ENCODE measurements around the gene CENPX. TPM values are rescaled to one million over a fixed set of nuclear protein-coding genes. Genes with fewer than 3 reads are reported as not detected.

Gene CENPX
- total and polyA plus RNA-seq, 2 of the 13 experiments (the other 11 are each of a cell fraction or from before 2014, with no cell fraction given), result 92.7 to 170 TPM

GRCh38 chr17:82056729-82057621 lies 34.3 kb upstream of the CENPX start (continued):
- TF ChIP-seq, protein P1, sequence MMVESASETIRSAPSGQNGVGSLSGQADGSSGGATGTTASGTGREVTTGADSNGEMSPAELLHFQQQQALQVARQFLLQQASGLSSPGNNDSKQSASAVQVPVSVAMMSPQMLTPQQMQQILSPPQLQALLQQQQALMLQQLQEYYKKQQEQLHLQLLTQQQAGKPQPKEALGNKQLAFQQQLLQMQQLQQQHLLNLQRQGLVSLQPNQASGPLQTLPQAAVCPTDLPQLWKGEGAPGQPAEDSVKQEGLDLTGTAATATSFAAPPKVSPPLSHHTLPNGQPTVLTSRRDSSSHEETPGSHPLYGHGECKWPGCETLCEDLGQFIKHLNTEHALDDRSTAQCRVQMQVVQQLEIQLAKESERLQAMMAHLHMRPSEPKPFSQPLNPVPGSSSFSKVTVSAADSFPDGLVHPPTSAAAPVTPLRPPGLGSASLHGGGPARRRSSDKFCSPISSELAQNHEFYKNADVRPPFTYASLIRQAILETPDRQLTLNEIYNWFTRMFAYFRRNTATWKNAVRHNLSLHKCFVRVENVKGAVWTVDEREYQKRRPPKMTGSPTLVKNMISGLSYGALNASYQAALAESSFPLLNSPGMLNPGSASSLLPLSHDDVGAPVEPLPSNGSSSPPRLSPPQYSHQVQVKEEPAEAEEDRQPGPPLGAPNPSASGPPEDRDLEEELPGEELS (CRISPR knock-in tag; IDR thresholded peaks at IDR 0.05), result peak; percentile 13; the same call in 1 of the 2 replicates
- TF ChIP-seq RFX3 (CRISPR knock-in tag; IDR thresholded peaks at IDR 0.05) (no peak), ZGPAT (CRISPR knock-in tag; IDR thresholded peaks at IDR 0.05) (peak; percentile 73; the same call in 1 of the 2 replicates), FOXM1 (CRISPR knock-in tag; IDR thresholded peaks at IDR 0.05) (no peak), ZNF598 (CRISPR knock-in tag; IDR thresholded peaks at IDR 0.05; ENCODE audit: borderline replicate concordance) (0 out of 2 replicates have a peak, but pooled peaks have one; percentile 83), NFE2L2 (IDR thresholded peaks at IDR 0.05; ENCODE audit: low read length) (no peak), GTF2F1 (IDR thresholded peaks at IDR 0.05; ENCODE audit: low read length) (no peak; the same call in 1 of the 2 replicates), ZNF772 (CRISPR knock-in tag; IDR thresholded peaks at IDR 0.05) (peak; percentile 92), CENPT (CRISPR knock-in tag; IDR thresholded peaks at IDR 0.05; ENCODE audit: low read depth) (no peak; the same call in 1 of the 2 replicates), MAFG (CRISPR knock-in tag; IDR thresholded peaks at IDR 0.05) (0 out of 2 replicates have a peak, but pooled peaks have one; percentile 54), SRSF9 (IDR thresholded peaks at IDR 0.05; ENCODE audit: borderline replicate concordance, insufficient read depth, low read depth, low read length, poor library complexity, severe bottlenecking) (no peak), NFE2L1 (CRISPR knock-in tag; IDR thresholded peaks at IDR 0.05; ENCODE audit: borderline replicate concordance) (no peak), ASH2L (IDR thresholded peaks at IDR 0.05; ENCODE audit: insufficient read length, low read depth, low read length) (peak; percentile 59), POLR2G (IDR thresholded peaks at IDR 0.05; ENCODE audit: low read depth, low read length) (peak; percentile 52; the same call in 1 of the 2 replicates), JUNB (CRISPR knock-in tag; IDR thresholded peaks at IDR 0.05; ENCODE audit: borderline replicate concordance) (no peak), MED1 (CRISPR knock-in tag; IDR thresholded peaks at IDR 0.05) (peak; percentile 54), ZNF619 (CRISPR knock-in tag; IDR thresholded peaks at IDR 0.05) (peak; percentile 48; the same call in 1 of the 2 replicates)
- TF ChIP-seq, protein P2, sequence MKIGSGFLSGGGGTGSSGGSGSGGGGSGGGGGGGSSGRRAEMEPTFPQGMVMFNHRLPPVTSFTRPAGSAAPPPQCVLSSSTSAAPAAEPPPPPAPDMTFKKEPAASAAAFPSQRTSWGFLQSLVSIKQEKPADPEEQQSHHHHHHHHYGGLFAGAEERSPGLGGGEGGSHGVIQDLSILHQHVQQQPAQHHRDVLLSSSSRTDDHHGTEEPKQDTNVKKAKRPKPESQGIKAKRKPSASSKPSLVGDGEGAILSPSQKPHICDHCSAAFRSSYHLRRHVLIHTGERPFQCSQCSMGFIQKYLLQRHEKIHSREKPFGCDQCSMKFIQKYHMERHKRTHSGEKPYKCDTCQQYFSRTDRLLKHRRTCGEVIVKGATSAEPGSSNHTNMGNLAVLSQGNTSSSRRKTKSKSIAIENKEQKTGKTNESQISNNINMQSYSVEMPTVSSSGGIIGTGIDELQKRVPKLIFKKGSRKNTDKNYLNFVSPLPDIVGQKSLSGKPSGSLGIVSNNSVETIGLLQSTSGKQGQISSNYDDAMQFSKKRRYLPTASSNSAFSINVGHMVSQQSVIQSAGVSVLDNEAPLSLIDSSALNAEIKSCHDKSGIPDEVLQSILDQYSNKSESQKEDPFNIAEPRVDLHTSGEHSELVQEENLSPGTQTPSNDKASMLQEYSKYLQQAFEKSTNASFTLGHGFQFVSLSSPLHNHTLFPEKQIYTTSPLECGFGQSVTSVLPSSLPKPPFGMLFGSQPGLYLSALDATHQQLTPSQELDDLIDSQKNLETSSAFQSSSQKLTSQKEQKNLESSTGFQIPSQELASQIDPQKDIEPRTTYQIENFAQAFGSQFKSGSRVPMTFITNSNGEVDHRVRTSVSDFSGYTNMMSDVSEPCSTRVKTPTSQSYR (CRISPR knock-in tag; IDR thresholded peaks at IDR 0.05; ENCODE audit: borderline replicate concordance), result peak; percentile 86; the same call in 1 of the 2 replicates
- TF ChIP-seq, protein P3, sequence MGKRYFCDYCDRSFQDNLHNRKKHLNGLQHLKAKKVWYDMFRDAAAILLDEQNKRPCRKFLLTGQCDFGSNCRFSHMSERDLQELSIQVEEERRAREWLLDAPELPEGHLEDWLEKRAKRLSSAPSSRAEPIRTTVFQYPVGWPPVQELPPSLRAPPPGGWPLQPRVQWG (CRISPR knock-in tag; IDR thresholded peaks at IDR 0.05; ENCODE audit: borderline replicate concordance, low read depth), result no peak
- TF ChIP-seq, protein P4, sequence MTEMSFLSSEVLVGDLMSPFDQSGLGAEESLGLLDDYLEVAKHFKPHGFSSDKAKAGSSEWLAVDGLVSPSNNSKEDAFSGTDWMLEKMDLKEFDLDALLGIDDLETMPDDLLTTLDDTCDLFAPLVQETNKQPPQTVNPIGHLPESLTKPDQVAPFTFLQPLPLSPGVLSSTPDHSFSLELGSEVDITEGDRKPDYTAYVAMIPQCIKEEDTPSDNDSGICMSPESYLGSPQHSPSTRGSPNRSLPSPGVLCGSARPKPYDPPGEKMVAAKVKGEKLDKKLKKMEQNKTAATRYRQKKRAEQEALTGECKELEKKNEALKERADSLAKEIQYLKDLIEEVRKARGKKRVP (CRISPR knock-in tag; IDR thresholded peaks at IDR 0.05), result no peak

Measured in HepG2 (cell line).